ENCODE data around the gene TGM5.

Gene TGM5

DNA sequence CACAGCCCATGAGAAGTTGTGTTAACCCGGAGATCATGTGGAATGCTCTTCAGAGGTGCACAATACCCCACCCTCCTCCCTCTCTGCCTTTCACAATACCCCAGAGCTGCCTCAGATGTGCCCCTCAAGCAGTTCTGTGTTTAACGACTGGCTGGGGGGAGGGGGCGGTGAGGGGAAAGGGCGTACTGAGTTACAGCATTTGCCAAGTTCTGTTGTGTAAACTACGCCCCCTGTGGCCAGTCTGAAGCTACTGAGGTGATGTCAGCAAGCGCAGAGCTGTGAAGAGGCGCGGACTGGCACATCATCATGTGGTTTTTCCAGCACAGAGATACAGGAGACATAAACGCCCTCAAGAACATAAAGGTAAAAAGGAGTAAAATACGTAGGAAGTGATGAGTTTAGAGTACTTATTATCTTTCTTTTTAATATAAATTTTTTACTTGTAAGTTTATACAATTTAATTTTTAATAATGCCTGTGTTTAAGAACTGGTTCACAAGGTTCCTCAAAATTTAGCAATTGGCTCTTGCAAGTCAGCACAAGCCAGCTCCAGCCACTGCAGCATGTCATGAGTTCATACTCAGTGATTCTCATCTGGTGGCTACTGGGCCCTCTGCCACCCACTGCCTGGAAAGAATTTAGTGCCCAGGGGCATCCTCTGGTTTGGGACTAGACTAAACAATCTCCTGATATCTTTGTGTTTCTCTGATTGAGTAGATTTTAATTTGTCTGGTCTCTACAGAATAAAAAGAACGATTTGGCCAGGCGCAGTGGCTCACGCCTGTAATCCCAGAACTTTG is 47.6 kb downstream of the TGM5 start:
- DNase-seq (ENCODE audit: low read depth), result no peak
- peak; percentile 44 for TF ChIP-seq CTCF (conservative IDR thresholded peaks at IDR 0.05; ENCODE audit: low read depth, low read length)
- no peak overlapping the region for H3K4me3 ChIP-seq (ENCODE audit: low read length)

- TF ChIP-seq CTCF (conservative IDR thresholded peaks at IDR 0.05; ENCODE audit: low read depth, low read length), result no peak
- DNase-seq (ENCODE audit: low read depth), result peak; percentile 61
Measured at GRCh38 chr15:43215961-43216360, 50.8 kb downstream of the TGM5 start.

DNA sequence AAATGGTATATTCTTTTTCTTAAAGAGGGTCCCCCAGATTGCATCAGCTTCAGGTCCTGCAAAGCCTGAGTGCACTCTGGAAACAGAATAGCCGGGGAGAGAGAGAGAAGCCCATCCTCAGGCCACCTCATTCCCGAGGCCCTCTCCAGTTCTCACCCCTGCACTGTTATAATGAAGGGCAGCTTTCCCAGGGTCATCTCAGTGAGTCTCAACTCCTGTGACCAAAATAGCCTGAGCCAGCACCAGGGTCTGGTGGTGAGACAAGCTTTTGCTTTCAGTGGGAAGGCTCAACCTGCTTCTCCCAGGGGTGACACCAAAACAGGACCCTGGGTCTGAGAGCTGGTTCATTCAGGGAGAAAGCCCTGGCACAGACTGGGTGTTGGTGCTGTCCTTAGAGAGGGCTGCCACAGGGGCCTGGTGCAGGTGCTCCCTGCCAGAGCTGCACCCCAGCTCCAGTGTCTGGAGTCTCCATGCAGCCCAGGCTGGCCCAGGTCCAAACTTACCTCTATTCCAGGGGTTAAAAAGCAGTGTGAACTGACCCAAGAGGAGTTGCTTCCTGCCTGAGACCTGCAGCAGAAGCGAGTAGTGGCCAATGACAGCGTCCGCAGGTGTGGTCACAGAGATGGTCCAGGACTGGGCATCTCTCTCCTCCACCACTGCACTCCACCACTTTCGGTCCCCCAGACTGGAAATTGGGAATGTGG is 52.0 kb downstream of the TGM5 start:
- no peak overlapping the region for H3K4me3 ChIP-seq (ENCODE audit: low read length)
- TF ChIP-seq CTCF (conservative IDR thresholded peaks at IDR 0.05; ENCODE audit: low read depth, low read length), result no peak
- no peak for DNase-seq (ENCODE audit: low read depth)

More at GRCh38 chr15:43215961-43216360, 50.8 kb downstream of the TGM5 start:
- H3K4me3 ChIP-seq (ENCODE audit: low read length), result no peak overlapping the region

- no peak overlapping the region for H3K4me3 ChIP-seq (ENCODE audit: low read length)
- TF ChIP-seq CTCF (conservative IDR thresholded peaks at IDR 0.05; ENCODE audit: low read depth, low read length), result no peak
- no peak for DNase-seq (ENCODE audit: low read depth)
Measured at GRCh38 chr15:43214169-43214568, 52.6 kb downstream of the TGM5 start.

DNA sequence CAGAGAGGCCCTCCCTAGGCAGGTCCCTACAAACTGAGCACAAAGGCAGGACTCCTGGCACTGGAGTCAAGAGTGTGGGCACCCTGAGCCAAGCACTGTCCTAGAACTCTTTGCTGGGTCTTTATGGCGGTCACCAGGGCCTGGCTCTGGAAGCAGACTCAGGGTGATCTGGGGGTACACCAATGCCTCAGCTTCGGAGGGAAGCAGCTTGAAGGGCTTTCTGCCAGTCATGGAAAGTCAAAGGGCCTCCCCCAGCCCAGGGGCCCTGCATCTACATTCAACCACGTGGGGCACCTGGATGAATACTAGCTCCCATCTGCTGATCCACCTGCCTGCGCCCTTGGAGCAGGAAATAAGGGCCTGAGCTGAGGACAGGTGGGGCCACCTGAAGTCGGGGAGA is 53.3 kb downstream of the TGM5 start:
- no peak for DNase-seq (ENCODE audit: low read depth)
- no peak overlapping the region for H3K4me3 ChIP-seq (ENCODE audit: low read length)
- no peak for TF ChIP-seq CTCF (conservative IDR thresholded peaks at IDR 0.05; ENCODE audit: low read depth, low read length)

DNA sequence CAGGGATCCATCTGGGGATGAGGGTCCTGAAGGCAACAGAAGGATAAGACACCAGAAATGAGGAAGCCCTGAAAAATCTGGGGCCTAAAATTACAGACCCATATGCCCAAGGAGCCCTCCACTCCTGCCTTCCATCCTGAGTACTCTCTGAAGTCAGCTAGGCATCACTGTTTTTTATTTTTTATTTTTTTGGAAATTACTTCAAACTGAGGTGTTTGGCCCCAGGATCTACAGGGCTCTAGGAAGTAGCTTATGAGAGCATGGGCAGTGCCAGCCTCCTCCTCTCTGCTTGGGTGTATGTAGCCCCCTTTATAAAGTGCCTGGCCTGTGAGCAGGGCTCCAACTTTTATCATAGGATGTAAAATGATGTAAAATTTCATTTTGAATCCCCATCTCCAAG is 53.8 kb downstream of the TGM5 start:
- H3K4me3 ChIP-seq (ENCODE audit: low read length), result no peak overlapping the region
- no peak for TF ChIP-seq CTCF (conservative IDR thresholded peaks at IDR 0.05; ENCODE audit: low read depth, low read length)
- DNase-seq (ENCODE audit: low read depth), result no peak

DNA sequence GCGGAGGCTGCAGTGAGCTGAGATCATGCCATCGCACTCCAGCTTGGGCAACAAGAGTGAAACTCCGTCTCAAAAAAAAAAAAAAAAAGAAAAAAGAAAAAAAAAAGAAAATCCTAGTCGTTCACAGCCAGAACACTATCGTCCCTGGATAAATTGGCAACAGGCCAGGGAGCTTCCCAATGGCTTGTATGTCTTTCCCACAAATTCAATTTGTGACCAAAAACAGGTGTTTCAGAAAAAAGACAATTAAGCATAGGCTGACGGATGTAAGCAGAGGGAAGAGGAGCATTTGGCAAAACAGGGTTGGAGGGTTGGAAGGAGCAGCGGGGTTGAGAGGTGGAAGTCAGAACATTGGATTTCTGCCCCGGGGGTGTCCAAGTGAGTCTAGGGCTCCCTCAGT is 54.4 kb downstream of the TGM5 start:
- no peak for DNase-seq (ENCODE audit: low read depth)
- TF ChIP-seq CTCF (conservative IDR thresholded peaks at IDR 0.05; ENCODE audit: low read depth, low read length), result no peak
- no peak overlapping the region for H3K4me3 ChIP-seq (ENCODE audit: low read length)

Measured in retinal pigment epithelial cell (primary cell).